ENCODE measurements around the gene KLHL30. TPM values are rescaled to one million over a fixed set of nuclear protein-coding genes. Genes with fewer than 3 reads are reported as not detected.

Gene KLHL30
- total RNA-seq, 2 donors from 2014 or later = not detected

DNA sequence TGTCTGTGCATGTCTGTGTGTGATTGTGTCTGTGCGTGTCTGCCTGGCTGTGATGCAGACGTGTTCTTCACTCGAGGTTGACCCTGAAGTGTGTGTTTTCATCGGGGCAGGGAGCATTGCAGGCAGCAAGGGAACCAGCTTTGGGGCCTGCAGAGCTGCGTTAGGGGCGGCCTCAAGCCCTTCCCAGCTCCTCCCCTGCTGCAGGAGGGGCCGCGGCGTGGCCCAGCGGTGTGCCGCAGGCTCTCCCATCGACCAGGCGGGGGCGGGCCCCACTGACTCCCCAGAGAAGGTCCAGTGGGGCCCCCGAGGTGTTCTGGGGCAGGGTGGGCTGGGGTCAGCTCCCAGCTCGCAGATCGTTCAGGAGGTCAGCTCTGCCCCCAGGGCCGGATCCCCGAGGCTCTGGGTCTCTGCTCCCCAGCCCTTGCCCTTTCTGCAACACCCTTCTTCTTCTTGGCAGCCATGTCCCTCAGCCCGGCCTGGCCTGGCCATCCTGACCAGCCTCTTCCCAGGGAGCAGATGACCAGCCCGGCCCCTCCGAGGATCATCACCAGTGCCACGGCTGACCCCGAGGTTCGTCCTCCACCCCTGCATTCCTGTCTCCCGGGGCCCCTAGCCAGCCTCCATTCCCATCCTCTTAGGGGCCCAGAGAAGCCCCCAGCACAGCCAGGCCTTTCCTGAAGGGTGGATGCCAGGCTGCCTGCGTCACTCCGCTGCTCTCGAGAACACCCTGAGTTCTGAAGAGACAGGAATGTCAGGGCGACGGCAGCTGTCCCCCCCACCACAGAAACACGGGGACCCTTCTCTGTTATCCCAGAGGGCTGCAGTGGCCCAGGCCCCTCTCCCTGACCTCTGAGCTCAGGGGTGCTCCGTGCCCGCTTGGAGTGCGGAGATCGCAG is 11.1 kb upstream of the KLHL30 start:
- no peaks in the 10 kb centered on the region for H3K9me3 Mint-ChIP-seq
- no peak for DNase-seq
- H3K27me3 Mint-ChIP-seq (ENCODE audit: low read depth) = no peaks in the 10 kb centered on the region
- no peak overlapping the region for H3K4me3 Mint-ChIP-seq
- no peaks in the 10 kb centered on the region for H3K4me1 Mint-ChIP-seq (ENCODE audit: low read depth)
- H3K36me3 Mint-ChIP-seq (ENCODE audit: insufficient read depth in 2 of 2) = no peaks in the 10 kb centered on the region
- ATAC-seq (replicated peaks in 1 of 2) = peak in 1 of 2 donors; percentile 44
- H3K27ac Mint-ChIP-seq = no peak overlapping the region

DNA sequence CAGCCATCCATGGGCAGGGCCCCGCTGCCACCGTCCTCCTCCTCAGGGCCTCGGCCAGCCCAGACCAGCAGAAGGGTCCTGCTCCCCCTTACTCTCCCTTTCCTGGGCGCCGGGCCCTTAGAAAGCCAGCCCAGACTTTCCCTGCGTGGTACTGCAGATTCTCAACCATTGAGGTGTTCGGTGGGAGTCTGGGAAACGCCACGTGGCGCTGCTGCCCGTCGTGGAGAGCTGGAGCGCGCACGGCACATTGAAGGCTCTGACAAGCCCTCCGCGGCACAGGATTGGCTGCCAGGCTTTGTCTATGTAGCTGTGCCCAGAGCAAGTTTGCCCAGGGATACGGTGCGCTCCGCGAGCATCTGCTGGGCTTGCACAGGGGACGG is 10.4 kb upstream of the KLHL30 start:
- no peak for DNase-seq
- Mint-ChIP-seq H3K27ac (no peak overlapping the region), H3K4me1 (ENCODE audit: low read depth) (no peaks in the 10 kb centered on the region), H3K27me3 (ENCODE audit: low read depth) (no peaks in the 10 kb centered on the region), H3K4me3 (no peak overlapping the region), H3K36me3 (ENCODE audit: insufficient read depth in 2 of 2) (no peaks in the 10 kb centered on the region), H3K9me3 (no peaks in the 10 kb centered on the region)
- ATAC-seq (replicated peaks in 1 of 2) = no peak

DNA sequence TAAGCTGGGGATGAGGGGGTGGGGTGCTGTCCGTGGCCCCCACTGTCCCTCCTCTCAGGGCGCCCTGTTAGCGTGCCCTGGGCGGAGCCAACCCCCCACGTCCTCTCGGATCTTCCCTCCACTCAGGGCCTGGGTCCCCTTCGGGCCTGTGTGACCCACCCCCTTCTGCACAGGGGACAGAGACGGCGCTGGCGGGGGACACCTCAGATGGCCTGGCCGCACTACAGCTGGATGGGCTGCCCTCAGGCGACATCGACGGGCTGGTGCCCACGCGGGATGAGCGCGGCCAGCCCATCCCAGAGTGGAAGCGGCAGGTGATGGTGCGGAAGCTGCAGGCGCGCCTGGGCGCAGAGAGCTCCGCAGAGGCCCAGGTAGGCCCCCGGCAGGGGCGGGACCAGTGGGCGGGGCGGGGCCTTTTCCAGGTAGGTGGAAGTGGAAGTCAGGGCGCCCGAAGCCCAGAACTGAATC is 9.9 kb upstream of the KLHL30 start:
- no peak overlapping the region for H3K27ac Mint-ChIP-seq
- no peaks in the 10 kb centered on the region for H3K9me3 Mint-ChIP-seq
- ATAC-seq (replicated peaks in 1 of 2) (no peak), DNase-seq (no peak)
- no peaks in the 10 kb centered on the region for H3K27me3 Mint-ChIP-seq (ENCODE audit: low read depth)
- no peaks in the 10 kb centered on the region for H3K36me3 Mint-ChIP-seq (ENCODE audit: insufficient read depth in 2 of 2)
- no peaks in the 10 kb centered on the region for H3K4me1 Mint-ChIP-seq (ENCODE audit: low read depth)
- no peak overlapping the region for H3K4me3 Mint-ChIP-seq

DNA sequence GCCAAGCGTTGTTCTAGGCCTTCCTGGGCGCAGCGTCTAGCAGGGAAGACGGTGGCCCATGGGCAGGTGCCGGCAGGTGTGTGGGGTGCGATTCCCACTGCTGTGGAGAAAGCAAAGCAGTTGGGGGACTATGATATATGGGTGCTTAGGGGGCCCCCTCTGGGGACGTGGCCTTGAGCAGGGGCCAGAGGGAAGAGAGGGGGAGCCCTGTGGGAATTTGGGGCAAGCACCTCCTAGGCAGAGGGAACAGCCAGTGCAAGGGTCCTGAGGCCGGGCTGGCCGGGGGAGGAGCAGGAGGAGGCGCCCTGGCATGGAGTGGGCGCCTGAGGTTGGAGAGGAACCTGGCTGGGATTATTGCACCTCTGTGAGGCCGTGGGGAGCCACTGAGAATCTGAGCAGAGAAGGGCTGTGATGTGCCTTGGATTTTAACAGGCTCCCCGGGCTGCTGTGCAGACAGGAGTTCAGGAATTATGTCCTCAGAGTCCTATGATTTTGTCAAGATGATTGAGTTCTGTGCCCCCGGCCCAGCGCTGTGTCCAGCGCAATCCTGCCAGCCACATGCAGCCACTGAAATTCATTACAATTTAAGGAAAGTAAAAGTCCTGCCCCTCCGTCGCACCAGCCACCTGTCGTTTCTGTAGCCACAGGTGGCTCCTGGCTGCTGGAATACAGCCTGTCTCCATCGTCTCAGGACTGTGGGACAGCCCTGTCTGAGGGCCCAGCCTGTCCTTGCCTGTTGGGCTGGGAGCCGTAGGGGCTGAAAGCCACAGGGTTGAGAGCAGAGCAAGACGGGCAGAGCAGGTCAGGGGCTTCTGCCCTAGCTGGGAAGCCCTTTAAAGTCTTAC is 9.1 kb upstream of the KLHL30 start:
- Mint-ChIP-seq H3K27ac (no peak overlapping the region), H3K36me3 (ENCODE audit: insufficient read depth in 2 of 2) (no peaks in the 10 kb centered on the region), H3K27me3 (ENCODE audit: low read depth) (no peaks in the 10 kb centered on the region), H3K4me1 (ENCODE audit: low read depth) (no peaks in the 10 kb centered on the region), H3K9me3 (no peaks in the 10 kb centered on the region), H3K4me3 (no peak overlapping the region)
- DNase-seq (no peak), ATAC-seq (replicated peaks in 1 of 2) (no peak)

DNA sequence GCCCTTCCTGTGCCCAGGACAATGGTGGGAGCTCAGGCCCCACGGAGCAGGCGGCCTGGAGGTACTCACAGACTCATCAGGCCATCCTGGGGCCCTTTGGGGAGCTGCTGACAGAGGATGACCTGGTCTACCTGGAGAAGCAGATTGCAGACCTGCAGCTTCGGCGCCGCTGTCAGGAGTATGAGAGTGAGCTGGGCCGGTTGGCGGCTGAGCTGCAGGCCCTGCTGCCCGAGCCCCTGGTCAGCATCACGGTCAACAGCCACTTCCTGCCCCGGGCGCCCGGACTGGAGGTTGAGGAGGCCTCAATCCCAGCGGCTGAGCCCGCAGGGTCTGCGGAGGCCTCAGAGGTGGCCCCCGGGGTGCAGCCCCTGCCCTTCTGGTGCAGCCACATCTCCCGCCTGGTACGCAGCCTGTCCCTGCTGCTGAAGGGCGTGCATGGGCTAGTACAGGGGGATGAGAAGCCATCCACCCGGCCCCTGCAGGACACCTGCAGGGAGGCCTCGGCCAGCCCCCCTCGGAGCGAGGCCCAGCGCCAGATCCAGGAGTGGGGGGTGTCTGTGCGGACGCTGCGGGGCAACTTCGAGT is 8.3 kb upstream of the KLHL30 start:
- H3K9me3 Mint-ChIP-seq = no peaks in the 10 kb centered on the region
- ATAC-seq (replicated peaks in 1 of 2) (no peak), DNase-seq (no peak)
- no peaks in the 10 kb centered on the region for H3K36me3 Mint-ChIP-seq (ENCODE audit: insufficient read depth in 2 of 2)
- no peaks in the 10 kb centered on the region for H3K27me3 Mint-ChIP-seq (ENCODE audit: low read depth)
- H3K4me1 Mint-ChIP-seq (ENCODE audit: low read depth) = no peaks in the 10 kb centered on the region
- no peak overlapping the region for H3K4me3 Mint-ChIP-seq
- H3K27ac Mint-ChIP-seq = no peak overlapping the region

DNA sequence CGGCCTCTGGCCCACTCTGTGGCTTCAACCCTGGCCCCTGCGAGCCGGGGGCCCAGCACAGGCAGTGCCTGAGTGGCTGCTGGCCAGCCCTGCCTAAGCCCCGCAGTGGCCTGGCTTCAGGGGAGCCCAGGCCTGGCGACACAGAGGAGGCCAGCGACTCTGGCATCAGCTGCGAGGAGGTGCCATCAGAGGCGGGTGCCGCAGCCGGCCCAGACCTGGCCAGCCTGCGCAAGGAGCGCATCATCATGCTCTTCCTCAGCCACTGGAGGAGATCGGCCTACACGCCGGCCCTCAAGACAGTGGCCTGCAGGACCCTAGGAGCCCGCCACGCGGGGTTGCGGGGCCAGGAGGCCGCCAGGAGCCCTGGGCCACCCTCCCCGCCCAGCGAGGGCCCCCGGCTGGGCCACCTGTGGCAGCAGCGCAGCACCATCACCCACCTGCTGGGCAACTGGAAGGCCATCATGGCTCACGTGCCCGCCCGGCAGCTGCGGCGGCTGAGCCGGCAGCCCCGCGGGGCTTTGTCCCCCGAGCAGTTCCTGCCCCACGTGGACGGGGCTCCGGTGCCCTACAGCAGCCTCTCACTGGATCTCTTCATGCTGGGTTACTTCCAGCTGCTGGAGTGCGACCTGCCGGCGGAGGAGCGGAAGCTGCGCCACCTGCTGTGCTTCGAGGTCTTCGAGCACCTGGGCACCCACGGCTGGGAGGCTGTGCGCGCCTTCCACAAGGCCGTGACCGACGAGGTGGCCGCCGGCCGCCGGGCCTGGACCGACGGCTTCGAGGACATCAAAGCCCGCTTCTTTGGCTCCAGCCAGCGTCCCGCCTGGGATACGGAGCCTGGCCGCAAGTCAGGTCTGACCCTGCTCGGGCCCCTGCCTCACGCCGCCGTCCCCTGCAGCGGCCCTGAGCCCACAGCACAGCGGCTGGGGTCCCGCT is 7.5 kb upstream of the KLHL30 start:
- H3K36me3 Mint-ChIP-seq (ENCODE audit: insufficient read depth in 2 of 2) = no peaks in the 10 kb centered on the region
- DNase-seq (no peak), ATAC-seq (replicated peaks in 1 of 2) (no peak)
- H3K4me3 Mint-ChIP-seq = no peak overlapping the region
- H3K27ac Mint-ChIP-seq = no peak overlapping the region
- no peaks in the 10 kb centered on the region for H3K27me3 Mint-ChIP-seq (ENCODE audit: low read depth)
- no peaks in the 10 kb centered on the region for H3K4me1 Mint-ChIP-seq (ENCODE audit: low read depth)
- no peaks in the 10 kb centered on the region for H3K9me3 Mint-ChIP-seq

GRCh38 chr2:238131761-238132462 is 6.6 kb upstream of the KLHL30 start:
- no peaks in the 10 kb centered on the region for H3K9me3 Mint-ChIP-seq
- no peaks in the 10 kb centered on the region for H3K4me1 Mint-ChIP-seq (ENCODE audit: low read depth)
- DNase-seq (no peak), ATAC-seq (replicated peaks in 1 of 2) (no peak)
- H3K36me3 Mint-ChIP-seq (ENCODE audit: insufficient read depth in 2 of 2) = no peaks in the 10 kb centered on the region
- no peaks in the 10 kb centered on the region for H3K27me3 Mint-ChIP-seq (ENCODE audit: low read depth)
- H3K27ac Mint-ChIP-seq = no peak overlapping the region
- H3K4me3 Mint-ChIP-seq = no peak overlapping the region

DNA sequence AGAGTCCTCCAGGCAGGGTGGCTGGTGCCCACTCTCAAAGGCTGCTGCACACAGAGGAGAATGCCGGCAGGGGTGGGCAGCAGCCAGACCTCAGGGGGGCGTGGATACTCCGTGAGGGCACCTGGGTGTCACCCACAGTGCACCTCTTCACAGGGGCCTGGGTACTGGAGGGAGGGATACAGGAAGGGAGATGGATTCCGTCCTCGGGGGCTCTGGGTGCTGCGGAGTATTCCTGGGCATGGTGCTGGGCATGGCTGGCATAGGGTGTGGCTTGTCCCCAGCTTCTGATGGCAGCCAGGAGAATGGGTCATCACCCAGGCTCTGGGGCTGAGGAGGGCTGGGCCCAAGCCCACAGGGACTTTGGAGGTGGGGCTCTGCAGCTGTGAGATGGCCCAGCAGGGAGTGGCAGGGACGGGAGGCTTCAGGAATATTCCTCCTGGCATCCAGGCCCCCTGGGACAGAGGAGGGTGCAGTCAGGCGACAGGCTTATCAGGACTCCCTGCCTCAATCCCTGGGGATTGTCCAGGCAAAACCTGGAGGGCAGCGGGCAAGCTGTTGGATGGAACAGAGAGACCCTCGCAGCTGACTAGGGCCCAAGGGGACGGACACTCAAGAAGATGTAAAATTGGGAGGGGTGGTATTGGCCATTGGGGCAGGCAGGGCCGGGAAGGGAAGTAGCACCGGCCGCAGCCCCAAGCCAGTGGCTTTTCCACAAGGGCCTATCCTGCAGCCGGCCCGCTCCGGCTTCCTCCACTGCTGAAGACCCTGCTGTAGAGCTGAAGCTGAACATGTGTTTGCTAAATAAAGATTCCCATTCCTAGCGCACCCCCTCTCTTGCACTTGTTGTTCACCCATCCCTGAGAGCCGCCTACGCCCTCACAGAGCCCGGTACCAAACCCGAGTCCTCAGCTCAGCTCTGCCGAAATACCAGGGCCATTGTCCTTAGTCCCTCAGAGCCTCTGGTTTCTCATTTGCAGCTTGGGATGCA is 5.7 kb upstream of the KLHL30 start:
- ATAC-seq (replicated peaks in 1 of 2) (no peak), DNase-seq (no peak)
- Mint-ChIP-seq H3K27ac (no peak overlapping the region), H3K4me3 (no peak overlapping the region), H3K36me3 (ENCODE audit: insufficient read depth in 2 of 2) (no peaks in the 10 kb centered on the region), H3K27me3 (ENCODE audit: low read depth) (no peaks in the 10 kb centered on the region), H3K9me3 (no peaks in the 10 kb centered on the region), H3K4me1 (ENCODE audit: low read depth) (no peaks in the 10 kb centered on the region)

DNA sequence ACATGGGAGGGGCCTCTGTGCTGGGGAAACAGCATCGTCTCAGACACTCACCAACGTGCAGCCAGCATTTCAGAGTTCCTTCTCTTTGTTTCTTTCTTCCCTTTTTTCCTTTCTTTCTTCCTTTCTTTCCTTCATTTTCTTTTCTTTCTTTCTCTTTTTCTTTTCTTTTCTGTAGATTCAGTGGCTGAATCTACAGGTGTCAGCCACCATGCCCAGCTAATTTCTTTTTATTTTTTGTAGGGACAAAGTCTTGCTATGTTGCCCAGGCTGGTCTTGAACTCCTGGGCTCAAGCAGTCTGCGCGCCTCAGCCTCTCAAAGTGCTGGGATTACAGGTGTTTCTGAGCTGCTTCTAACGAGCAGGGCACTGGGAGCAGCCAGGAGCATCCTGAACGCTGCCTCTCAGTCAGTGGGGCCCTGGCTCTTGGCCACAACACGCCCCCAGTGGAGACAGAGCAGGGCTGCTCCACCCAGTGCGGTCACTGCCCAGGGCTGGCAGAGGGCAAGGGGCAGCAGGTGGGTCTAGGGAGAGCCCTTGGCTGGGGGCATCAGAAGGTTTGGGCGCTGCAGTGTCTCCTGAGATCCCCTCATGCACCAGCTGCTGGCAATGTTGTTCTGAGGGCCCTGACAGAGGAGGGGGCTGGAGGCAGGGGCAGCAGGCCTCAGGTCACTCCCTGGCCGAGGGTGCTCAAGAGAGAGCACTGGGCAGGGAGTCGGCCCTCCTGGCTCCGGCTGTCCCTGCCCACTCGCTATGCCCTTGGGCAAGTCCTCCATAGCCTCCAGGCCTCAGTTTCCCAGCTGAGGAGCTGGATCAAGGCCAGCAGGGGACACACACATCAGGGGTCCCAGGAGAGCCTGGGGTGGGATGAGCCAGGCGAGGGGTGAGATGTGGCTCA is 4.7 kb upstream of the KLHL30 start:
- peak overlapping the region; percentile 27 for H3K27ac Mint-ChIP-seq
- no peaks in the 10 kb centered on the region for H3K36me3 Mint-ChIP-seq (ENCODE audit: insufficient read depth in 2 of 2)
- ATAC-seq (replicated peaks in 1 of 2) (no peak), DNase-seq (no peak)
- H3K4me3 Mint-ChIP-seq = no peak overlapping the region
- no peaks in the 10 kb centered on the region for H3K27me3 Mint-ChIP-seq (ENCODE audit: low read depth)
- H3K4me1 Mint-ChIP-seq (ENCODE audit: low read depth) = no peaks in the 10 kb centered on the region
- H3K9me3 Mint-ChIP-seq = no peaks in the 10 kb centered on the region

DNA sequence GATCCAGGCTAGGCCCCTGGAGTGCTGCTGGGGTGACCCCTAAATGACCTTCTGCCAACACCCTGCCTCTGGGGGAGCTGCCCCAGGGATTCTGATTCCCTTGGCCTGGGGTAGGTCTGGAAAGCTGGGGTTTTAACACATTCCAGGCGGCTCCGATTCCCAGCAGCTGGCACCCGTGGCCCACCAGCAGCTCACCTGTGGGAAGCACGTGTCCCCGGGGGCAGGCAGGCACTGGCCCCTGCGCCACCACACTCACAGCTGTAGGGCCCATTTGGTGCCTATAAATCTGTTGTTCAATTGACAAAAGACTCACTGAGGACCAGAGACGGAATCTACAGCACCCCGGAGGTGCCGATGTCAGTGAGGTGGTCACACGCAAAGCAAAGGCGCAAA is 4.1 kb upstream of the KLHL30 start:
- no peak overlapping the region for H3K27ac Mint-ChIP-seq
- no peaks in the 10 kb centered on the region for H3K9me3 Mint-ChIP-seq
- ATAC-seq (replicated peaks in 1 of 2) = no peak

More for the DNA sequence above, 4.1 kb upstream of the KLHL30 start:
- Mint-ChIP-seq H3K4me3 (no peak overlapping the region), H3K27me3 (ENCODE audit: low read depth) (no peaks in the 10 kb centered on the region), H3K36me3 (ENCODE audit: insufficient read depth in 2 of 2) (no peaks in the 10 kb centered on the region), H3K4me1 (ENCODE audit: low read depth) (no peaks in the 10 kb centered on the region)
- no peak for DNase-seq
